HG03025 (cell line): Measurements from ENCODE around the gene HNRNPU.

Experiments used
- ATAC-seq: cut with Tn5 transposase; IDR thresholded peaks from one replicate; pipeline ENCODE4 v1.9.1; 2021; ENCODE audit warnings: mild to moderate bottlenecking, moderate library complexity; ENCODE audit not compliant: unreplicated experiment, low FRiP score

Gene HNRNPU

GRCh38 chr1:244813327-244813726 lies 51.0 kb downstream of the HNRNPU start:
- no peak for ATAC-seq

- ATAC-seq = no peak
Measured at GRCh38 chr1:244810221-244810620, 54.1 kb downstream of the HNRNPU start.

GRCh38 chr1:244807138-244807537 lies 57.2 kb downstream of the HNRNPU start:
- ATAC-seq = no peak

- ATAC-seq = no peak
Measured at GRCh38 chr1:244804841-244805240, 59.5 kb downstream of the HNRNPU start.

- ATAC-seq = no peak
Measured at GRCh38 chr1:244802556-244803239, 61.6 kb downstream of the HNRNPU start.

- ATAC-seq = no peak
Measured at GRCh38 chr1:244802041-244802440, 62.3 kb downstream of the HNRNPU start.

- peak; percentile 70 for ATAC-seq
Measured at GRCh38 chr1:244801246-244801645, 63.1 kb downstream of the HNRNPU start.

GRCh38 chr1:244800821-244801220 lies 63.5 kb downstream of the HNRNPU start:
- ATAC-seq = no peak
